ENCODE measurements around the gene AKR1D1. TPM values are rescaled to one million over a fixed set of nuclear protein-coding genes. Genes with fewer than 3 reads are reported as not detected.

Gene AKR1D1, protein sequence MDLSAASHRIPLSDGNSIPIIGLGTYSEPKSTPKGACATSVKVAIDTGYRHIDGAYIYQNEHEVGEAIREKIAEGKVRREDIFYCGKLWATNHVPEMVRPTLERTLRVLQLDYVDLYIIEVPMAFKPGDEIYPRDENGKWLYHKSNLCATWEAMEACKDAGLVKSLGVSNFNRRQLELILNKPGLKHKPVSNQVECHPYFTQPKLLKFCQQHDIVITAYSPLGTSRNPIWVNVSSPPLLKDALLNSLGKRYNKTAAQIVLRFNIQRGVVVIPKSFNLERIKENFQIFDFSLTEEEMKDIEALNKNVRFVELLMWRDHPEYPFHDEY
- total RNA-seq, result not detected in 2 replicates
- total RNA-seq (2013), result not detected
- not detected in 2 replicates for polyA plus RNA-seq
- not detected in 2 replicates for polyA minus RNA-seq

- intact Hi-C loops (cut with micrococcal nuclease), result no loop called here
- Histone ChIP-seq H3K27ac (ENCODE audit: low read length in 2 of 2) (peak within 1 kb of the TSS in 1 of 2 donors; percentile 50), H3K4me3 (ENCODE audit: control extremely low read depth in 1 of 5, extremely low read depth in 1 of 5, insufficient read depth in 1 of 5, low read depth in 2 of 5, low read length in 4 of 5) (peak within 1 kb of the TSS in 1 of 5 experiments; percentile 2), H3K9me3 (ENCODE audit: control extremely low read depth in 1 of 3, control insufficient read depth in 2 of 3, insufficient read depth in 1 of 3, low read length in 2 of 3) (peaks cover 0 to 8% (median 3%) of the 10 kb centered on the region in 3 donors), H3K36me3 (replicated peaks in 1 of 2; ENCODE audit: control extremely low read depth in 1 of 2, control insufficient read depth in 1 of 2, extremely low read depth in 1 of 2, insufficient read depth in 2 of 2, low read length in 1 of 2) (no peaks in the 10 kb centered on the region), H2AFZ (ENCODE audit: insufficient read depth, low read depth, low read length, poor library complexity, severe bottlenecking) (peak within 1 kb of the TSS; percentile 40), H3K27me3 (replicated peaks in 1 of 4; ENCODE audit: control extremely low read depth in 1 of 4, control insufficient read depth in 3 of 4, insufficient read depth in 4 of 4, low read length in 3 of 4) (no peaks in the 10 kb centered on the region), H3K4me2 (replicated peaks; ENCODE audit: low read depth, low read length, poor library complexity, severe bottlenecking) (peak within 1 kb of the TSS; percentile 46), H3K79me2 (ENCODE audit: control insufficient read depth, insufficient read depth, low read length) (no peaks in the 10 kb centered on the region), H4K20me1 (ENCODE audit: control insufficient read depth, insufficient read depth, low read length, poor library complexity, severe bottlenecking) (no peaks in the 10 kb centered on the region), H3K9ac (ENCODE audit: low read length) (peak within 1 kb of the TSS; percentile 4), H3K4me1 (ENCODE audit: control insufficient read depth in 2 of 2, insufficient read depth in 2 of 2, low read length in 2 of 2) (peaks cover 17 to 18% of the 10 kb centered on the region in 2 donors)
- DNase-seq (no peak), ATAC-seq (ENCODE audit: low read depth) (no peak)
- Mint-ChIP-seq H3K9me3 (ENCODE audit: insufficient read depth) (no peaks in the 10 kb centered on the region), H3K27me3 (no peaks in the 10 kb centered on the region), H3K4me3 (peak within 1 kb of the TSS; percentile 14), H3K27ac (no peak within 1 kb of the TSS), H3K4me1 (peaks cover 20% of the 10 kb centered on the region)
- POLR2A ChIA-PET, result no interaction called here
- no peak for TF ChIP-seq EZH2 (IDR thresholded peaks at IDR 0.05; ENCODE audit: borderline replicate concordance, insufficient read depth, low read depth, low read length, poor library complexity, severe bottlenecking)
- TF ChIP-seq, protein P1, sequence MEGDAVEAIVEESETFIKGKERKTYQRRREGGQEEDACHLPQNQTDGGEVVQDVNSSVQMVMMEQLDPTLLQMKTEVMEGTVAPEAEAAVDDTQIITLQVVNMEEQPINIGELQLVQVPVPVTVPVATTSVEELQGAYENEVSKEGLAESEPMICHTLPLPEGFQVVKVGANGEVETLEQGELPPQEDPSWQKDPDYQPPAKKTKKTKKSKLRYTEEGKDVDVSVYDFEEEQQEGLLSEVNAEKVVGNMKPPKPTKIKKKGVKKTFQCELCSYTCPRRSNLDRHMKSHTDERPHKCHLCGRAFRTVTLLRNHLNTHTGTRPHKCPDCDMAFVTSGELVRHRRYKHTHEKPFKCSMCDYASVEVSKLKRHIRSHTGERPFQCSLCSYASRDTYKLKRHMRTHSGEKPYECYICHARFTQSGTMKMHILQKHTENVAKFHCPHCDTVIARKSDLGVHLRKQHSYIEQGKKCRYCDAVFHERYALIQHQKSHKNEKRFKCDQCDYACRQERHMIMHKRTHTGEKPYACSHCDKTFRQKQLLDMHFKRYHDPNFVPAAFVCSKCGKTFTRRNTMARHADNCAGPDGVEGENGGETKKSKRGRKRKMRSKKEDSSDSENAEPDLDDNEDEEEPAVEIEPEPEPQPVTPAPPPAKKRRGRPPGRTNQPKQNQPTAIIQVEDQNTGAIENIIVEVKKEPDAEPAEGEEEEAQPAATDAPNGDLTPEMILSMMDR (IDR thresholded peaks at IDR 0.05), result no peak
- WGBS (ENCODE audit: insufficient coverage), result 100% methylated on average over 2 of the region's 3 CpGs
- CTCF ChIA-PET, result no interaction called here
Observed at GRCh38 chr7:138076196-138076595, at the start of gene AKR1D1. Gene AKR1D1, plus strand, starts transcription at chr7:138076459. Its CDS starts 60 bp downstream, at chr7:138076519.

GRCh38 chr7:138027100-138027499 lies 49.2 kb upstream of the AKR1D1 start:
- peak overlapping the region in 1 of 2 donors; percentile 82 for H3K27ac ChIP-seq (ENCODE audit: low read length in 2 of 2)
- peaks cover 63 to 86% of the 10 kb centered on the region in 2 donors for H3K4me1 ChIP-seq (ENCODE audit: control insufficient read depth in 2 of 2, insufficient read depth in 2 of 2, low read length in 2 of 2)
- H3K9me3 Mint-ChIP-seq (ENCODE audit: insufficient read depth), result peaks cover 2% of the 10 kb centered on the region
- H3K9ac ChIP-seq (ENCODE audit: low read length), result no peak overlapping the region
- WGBS (ENCODE audit: insufficient coverage), result 61% methylated on average over 2 of the region's 2 CpGs
- no peaks in the 10 kb centered on the region for H3K27me3 ChIP-seq (replicated peaks in 1 of 4; ENCODE audit: control extremely low read depth in 1 of 4, control insufficient read depth in 3 of 4, insufficient read depth in 4 of 4, low read length in 3 of 4)
- H3K4me3 ChIP-seq (ENCODE audit: control extremely low read depth in 1 of 5, extremely low read depth in 1 of 5, insufficient read depth in 1 of 5, low read depth in 2 of 5, low read length in 4 of 5), result no peak overlapping the region
- peak overlapping the region; percentile 41 for H3K27ac Mint-ChIP-seq
- H4K20me1 ChIP-seq (ENCODE audit: control insufficient read depth, insufficient read depth, low read length, poor library complexity, severe bottlenecking), result no peaks in the 10 kb centered on the region
- intact Hi-C loops (cut with micrococcal nuclease), result no loop called here
- CTCF ChIA-PET, result interaction anchor here (1.3 to 1.9 kb wide), 3 partner anchors 18 to 25 kb away, joined by 4 to 9 read pairs (median 7); partner anchors contain the start of gene CREB3L2
- POLR2A ChIA-PET, result no interaction called here
- peaks cover 76% of the 10 kb centered on the region for H3K4me1 Mint-ChIP-seq
- DNase-seq (no peak), ATAC-seq (ENCODE audit: low read depth) (no peak)
- H3K79me2 ChIP-seq (ENCODE audit: control insufficient read depth, insufficient read depth, low read length), result no peaks in the 10 kb centered on the region
- no peak overlapping the region for H3K4me3 Mint-ChIP-seq
- peak overlapping the region; percentile 68 for H3K4me2 ChIP-seq (replicated peaks; ENCODE audit: low read depth, low read length, poor library complexity, severe bottlenecking)
- no peaks in the 10 kb centered on the region for H3K27me3 Mint-ChIP-seq
- peaks cover 0 to 13% (median 4%) of the 10 kb centered on the region in 3 donors for H3K9me3 ChIP-seq (ENCODE audit: control extremely low read depth in 1 of 3, control insufficient read depth in 2 of 3, insufficient read depth in 1 of 3, low read length in 2 of 3)
- no peaks in the 10 kb centered on the region for H3K36me3 ChIP-seq (replicated peaks in 1 of 2; ENCODE audit: control extremely low read depth in 1 of 2, control insufficient read depth in 1 of 2, extremely low read depth in 1 of 2, insufficient read depth in 2 of 2, low read length in 1 of 2)
- peak overlapping the region; percentile 43 for H2AFZ ChIP-seq (ENCODE audit: insufficient read depth, low read depth, low read length, poor library complexity, severe bottlenecking)
- TF ChIP-seq EZH2 (IDR thresholded peaks at IDR 0.05; ENCODE audit: borderline replicate concordance, insufficient read depth, low read depth, low read length, poor library complexity, severe bottlenecking), result no peak
- TF ChIP-seq, protein P1 (IDR thresholded peaks at IDR 0.05), result no peak

Data from B cell (primary cell).